Keratinocyte (primary cell): ENCODE measurements around the gene WRAP73.

ENCODE experiments used
- EZH2 ChIP-seq: IDR thresholded peaks from one replicate; pipeline ENCODE4 v1.6.1; 2012; ENCODE audit warnings: inconsistent platforms, mild to moderate bottlenecking, low read length, moderate library complexity
- TF ChIP-seq, protein P1 (sequence below), 3 experiments: IDR thresholded peaks in 1 of 3; conservative IDR thresholded peaks in 1 of 3; optimal IDR thresholded peaks in 1 of 3; 2 replicates in 2 of 3; 3 replicates in 1 of 3; pipeline versions ENCODE3 to v1.5.1; 2011; ENCODE audit warnings: low read length in 3 of 3, mild to moderate bottlenecking in 3 of 3, moderate library complexity in 2 of 3, control low read depth in 1 of 3, inconsistent platforms in 1 of 3; ENCODE audit not compliant: insufficient read depth in 2 of 3; ENCODE audit errors: extremely low read depth in 1 of 3

DNA sequence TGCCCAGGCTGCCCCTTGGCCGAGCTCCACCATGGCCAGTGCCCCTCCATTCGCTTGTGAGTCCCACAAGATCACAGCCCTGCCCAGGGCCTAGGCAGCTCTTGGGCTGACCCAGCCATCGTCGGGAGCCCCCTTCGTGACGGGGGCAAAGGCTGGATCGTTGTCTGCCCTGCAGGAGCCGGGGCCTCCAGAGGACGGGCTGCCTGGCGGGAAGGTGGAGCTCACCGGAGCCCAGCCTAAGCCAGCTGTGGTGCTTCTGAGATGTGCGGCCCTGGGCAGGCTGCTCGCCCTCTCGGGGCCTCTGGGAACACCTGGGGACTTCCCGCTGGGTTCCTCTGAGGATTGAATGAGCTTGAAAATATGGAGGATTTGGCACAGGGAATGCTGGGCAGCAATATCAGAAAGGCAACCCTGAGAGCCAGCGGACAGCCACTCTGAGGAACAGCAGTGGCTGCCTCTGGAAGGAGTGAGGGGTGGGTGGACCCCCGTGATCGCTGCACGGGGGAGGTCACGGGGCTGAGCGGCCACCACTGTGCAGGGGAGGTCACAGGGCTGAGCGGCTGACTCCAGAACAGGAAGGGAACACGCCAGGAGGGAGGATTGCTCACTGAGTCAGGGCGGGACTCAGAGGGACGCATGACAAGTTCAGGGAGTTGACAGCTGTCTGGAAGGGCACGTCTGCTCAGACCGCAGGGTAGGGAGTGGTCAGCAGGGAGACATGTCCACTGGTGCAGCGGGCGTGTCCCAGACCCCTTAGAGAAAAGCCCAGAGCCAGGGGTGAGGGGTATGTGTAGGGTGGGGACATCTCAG, 21.7 kb upstream of the WRAP73 start:
- TF ChIP-seq, protein P1, sequence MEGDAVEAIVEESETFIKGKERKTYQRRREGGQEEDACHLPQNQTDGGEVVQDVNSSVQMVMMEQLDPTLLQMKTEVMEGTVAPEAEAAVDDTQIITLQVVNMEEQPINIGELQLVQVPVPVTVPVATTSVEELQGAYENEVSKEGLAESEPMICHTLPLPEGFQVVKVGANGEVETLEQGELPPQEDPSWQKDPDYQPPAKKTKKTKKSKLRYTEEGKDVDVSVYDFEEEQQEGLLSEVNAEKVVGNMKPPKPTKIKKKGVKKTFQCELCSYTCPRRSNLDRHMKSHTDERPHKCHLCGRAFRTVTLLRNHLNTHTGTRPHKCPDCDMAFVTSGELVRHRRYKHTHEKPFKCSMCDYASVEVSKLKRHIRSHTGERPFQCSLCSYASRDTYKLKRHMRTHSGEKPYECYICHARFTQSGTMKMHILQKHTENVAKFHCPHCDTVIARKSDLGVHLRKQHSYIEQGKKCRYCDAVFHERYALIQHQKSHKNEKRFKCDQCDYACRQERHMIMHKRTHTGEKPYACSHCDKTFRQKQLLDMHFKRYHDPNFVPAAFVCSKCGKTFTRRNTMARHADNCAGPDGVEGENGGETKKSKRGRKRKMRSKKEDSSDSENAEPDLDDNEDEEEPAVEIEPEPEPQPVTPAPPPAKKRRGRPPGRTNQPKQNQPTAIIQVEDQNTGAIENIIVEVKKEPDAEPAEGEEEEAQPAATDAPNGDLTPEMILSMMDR (optimal IDR thresholded peaks at IDR 0.05 in 1 of 3, IDR thresholded peaks at IDR 0.05 in 1 of 3, conservative IDR thresholded peaks at IDR 0.05 in 1 of 3; ENCODE audit: extremely low read depth in 1 of 3, insufficient read depth in 2 of 3, low read length in 3 of 3) = no peak
- no peak for TF ChIP-seq EZH2
